ENCODE results near the gene MPST.
"Not testable (repeated sequence)": the region's sequence is repeated elsewhere in the genome, so short reads cannot be mapped to it uniquely, and the experiment has no call there.

Gene MPST

GRCh38 chr22:37060801-37061610, 41.5 kb downstream of the MPST start:
- DNase-seq (ENCODE audit: low spot score) = no peak

DNA sequence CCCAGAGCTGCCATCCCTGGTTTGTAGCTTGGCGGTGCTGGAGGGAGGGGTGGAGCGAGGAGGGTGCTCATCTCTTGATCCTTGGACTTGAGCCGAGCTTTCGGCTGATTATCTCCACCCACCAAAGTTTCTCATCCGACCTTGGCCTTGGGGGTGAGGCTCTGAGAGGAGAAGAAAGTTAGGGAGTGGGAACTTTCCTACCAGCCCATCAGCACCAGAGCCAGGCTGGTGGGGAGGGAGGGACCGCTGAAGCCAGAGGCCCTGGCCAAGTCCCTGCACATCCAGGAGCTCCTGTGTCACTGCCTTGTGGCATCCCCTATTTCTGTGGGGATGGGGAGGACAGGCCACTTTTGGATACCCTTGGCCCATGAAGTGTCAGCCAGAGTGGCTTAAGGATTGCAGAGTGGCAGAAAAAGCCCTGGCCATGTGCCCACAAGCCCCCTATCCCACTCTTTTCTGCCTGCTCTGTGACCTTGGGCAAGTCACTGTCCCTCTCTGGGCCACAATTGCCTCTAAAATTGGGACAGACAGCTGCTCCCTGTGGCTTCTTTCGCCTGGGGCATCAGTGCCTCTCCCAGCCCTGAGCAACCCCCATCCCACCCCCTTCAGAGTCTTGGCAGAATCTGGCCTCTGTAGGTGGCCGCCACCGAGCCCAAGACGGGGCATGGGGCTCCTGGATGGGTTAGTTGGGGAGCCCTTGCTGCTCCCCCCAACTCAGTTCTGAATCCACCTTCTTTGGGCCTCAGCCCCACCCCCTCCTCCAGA, 42.3 kb downstream of the MPST start:
- no peak for DNase-seq (ENCODE audit: low spot score)

DNA sequence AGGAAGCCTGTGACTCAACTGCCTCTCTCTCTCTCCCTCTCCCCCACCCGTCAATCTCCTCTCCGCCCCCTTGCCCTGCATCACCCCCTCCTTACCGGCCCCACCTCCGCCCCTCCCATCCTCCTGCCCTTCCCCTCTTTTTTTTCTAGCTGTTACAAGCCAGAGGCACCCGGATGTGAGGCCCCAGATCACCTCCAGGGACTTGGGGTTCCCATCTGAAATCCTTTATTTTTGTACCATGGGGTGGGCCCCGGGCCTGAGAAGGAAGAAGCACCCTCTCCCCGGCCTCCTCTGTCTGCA, 42.8 kb downstream of the MPST start:
- no peak for DNase-seq (ENCODE audit: low spot score)

DNA sequence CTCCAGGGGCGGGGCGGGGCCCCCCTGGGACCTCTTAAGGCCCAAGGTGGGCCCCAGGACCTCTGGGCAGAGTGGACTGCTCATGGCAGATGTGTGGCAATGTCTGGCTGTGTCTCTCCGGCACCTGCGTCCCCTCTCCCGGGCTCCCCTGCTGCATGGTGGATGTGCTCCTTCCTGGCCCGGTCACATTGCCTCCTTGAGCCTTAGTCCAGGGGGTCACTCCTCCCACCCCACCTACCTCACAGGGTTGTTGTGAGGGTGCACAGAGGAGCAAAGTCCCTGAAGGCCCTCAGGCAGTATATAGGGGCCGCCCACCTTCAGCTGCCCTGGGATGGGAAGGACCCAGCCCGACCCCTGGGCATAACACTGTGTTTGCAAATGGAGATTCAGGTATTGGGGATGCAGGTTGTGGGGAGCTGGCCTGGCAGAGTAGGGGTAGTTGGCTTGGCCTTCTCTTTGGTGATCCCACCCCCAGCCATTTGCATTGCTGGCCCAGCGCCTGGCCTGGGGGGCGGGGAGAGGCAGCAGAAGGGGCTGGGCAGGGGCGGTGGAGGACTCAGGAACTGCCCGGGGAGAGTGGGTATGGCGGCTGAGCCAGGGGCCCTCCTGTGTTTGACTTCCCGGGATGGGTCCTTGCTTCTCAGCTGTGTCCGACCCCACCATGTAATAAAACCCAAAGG, 43.3 kb downstream of the MPST start:
- no peak for DNase-seq (ENCODE audit: low spot score)

GRCh38 chr22:37063431-37064420, 44.2 kb downstream of the MPST start:
- no peak for DNase-seq (ENCODE audit: low spot score)

GRCh38 chr22:37064553-37064952, 45.0 kb downstream of the MPST start:
- no peak for DNase-seq (ENCODE audit: low spot score)

GRCh38 chr22:37065180-37065579, 45.6 kb downstream of the MPST start:
- DNase-seq (ENCODE audit: low spot score) = no peak

- no peak for DNase-seq (ENCODE audit: low spot score)
These were observed 46.4 kb downstream of the MPST start for GRCh38 chr22:37065961-37066360.

GRCh38 chr22:37067428-37067827, 47.9 kb downstream of the MPST start:
- no peak for DNase-seq (ENCODE audit: low spot score)

- DNase-seq (ENCODE audit: low spot score) = no peak
These were observed 49.3 kb downstream of the MPST start for GRCh38 chr22:37068859-37069258.

DNA sequence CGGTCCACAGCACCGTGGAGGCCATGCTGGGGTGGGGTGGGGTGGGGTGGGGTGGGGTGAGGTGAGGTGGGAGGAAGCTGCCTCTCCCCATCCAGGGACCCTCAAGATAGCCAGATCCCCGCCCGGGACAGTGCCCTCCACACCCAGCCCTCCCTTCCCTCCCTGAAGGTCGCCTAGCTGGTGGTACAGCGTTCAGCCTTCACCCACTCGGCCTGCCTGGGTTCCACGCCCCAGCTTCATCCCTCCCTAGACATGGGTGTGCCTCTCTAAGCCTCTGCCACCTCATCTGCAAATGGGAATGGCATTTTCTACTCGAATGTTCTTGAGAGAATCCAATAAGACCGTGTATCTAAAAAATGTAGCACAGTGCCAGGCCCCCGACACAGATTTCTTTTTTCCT, 49.8 kb downstream of the MPST start:
- DNase-seq (ENCODE audit: low spot score) = no peak

- no peak for DNase-seq (ENCODE audit: low spot score)
These were observed 50.2 kb downstream of the MPST start for GRCh38 chr22:37069719-37070118.

DNA sequence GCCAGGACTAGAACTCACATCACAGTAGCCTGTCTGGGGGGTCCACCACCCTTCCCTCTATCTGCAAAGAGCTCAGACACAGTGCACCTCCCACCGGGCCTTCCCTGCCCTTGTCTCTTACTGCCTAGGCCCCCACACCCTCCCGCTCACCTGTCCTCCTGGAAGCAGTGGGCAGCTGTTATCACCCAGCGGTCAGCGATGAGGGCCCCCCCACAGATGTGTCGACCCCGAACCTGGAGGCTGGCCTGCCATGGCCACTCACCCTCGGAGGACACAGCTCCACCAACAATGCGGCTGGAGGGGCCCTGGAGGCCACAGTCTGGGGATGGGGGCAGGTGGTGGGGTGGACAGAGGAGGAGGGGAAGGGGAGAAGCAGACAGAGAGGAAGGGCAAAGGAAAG, 50.8 kb downstream of the MPST start:
- DNase-seq (ENCODE audit: low spot score) = no peak

GRCh38 chr22:37070744-37071143, 51.2 kb downstream of the MPST start:
- no peak for DNase-seq (ENCODE audit: low spot score)

DNA sequence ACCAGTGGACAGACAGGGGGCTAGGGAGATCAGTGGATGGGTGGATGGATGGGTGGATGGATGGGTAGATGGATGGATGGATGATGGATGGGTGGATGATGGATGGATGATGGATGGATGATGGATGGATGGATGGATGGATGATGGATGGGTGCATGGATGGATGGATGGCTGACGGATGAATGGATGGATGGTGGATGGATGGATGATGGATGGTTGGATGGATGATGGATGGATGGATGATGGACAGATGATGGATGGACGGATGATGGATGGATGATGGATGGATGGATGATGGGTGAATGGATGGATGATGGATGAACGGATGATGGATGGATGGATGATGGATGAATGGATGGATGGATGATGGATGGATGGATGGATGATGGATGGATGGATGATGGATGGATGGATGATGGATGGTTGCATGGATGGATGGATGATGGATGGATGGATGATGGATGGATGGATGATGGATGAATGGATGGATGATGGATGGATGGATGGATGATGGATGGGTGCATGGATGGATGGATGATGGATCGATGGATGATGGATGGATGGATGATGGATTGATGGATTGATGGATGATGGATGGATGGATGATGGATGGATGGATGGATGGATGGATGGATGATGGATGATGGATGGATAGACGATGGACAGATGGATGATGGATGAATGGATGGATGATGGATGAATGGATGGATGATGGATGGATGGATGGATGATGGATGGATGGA, 52.5 kb downstream of the MPST start:
- DNase-seq (ENCODE audit: low spot score) = not testable (repeated sequence)

DNA sequence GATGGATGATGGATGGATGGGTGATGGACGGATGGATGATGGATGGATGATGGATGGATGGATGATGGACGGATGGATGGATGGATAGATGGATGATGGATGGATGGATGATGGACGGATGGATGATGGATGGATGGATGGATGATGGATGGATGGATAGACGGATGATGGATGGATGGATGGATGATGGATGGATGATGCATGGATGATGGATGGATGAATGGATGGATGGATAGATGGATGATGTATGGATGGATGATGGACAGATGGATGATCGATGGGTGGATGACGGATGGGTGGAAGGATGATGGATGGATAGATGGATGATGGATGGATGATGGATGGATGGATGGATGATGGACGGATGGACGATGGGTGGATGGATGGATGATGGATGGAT, 53.1 kb downstream of the MPST start:
- DNase-seq (ENCODE audit: low spot score) = no peak

GRCh38 chr22:37074537-37074936, 55.0 kb downstream of the MPST start:
- DNase-seq (ENCODE audit: low spot score) = no peak

GRCh38 chr22:37075046-37075445, 55.5 kb downstream of the MPST start:
- no peak for DNase-seq (ENCODE audit: low spot score)

- DNase-seq (ENCODE audit: low spot score) = no peak
These were observed 56.4 kb downstream of the MPST start for GRCh38 chr22:37075822-37076433.

GRCh38 chr22:37077802-37078448, 58.4 kb downstream of the MPST start:
- DNase-seq (ENCODE audit: low spot score) = peak; percentile 88
